HG03521 (cell line): ENCODE data around the gene USP54.
"Not testable (repeated sequence)": the region's sequence is repeated elsewhere in the genome, so short reads cannot be mapped to it uniquely, and the experiment has no call there.

Experiments
- ATAC-seq: cut with Tn5 transposase; IDR thresholded peaks from one replicate; pipeline ENCODE4 v1.9.1; 2021; ENCODE audit warnings: mild to moderate bottlenecking, moderate library complexity; ENCODE audit not compliant: unreplicated experiment

USP54 gene

DNA sequence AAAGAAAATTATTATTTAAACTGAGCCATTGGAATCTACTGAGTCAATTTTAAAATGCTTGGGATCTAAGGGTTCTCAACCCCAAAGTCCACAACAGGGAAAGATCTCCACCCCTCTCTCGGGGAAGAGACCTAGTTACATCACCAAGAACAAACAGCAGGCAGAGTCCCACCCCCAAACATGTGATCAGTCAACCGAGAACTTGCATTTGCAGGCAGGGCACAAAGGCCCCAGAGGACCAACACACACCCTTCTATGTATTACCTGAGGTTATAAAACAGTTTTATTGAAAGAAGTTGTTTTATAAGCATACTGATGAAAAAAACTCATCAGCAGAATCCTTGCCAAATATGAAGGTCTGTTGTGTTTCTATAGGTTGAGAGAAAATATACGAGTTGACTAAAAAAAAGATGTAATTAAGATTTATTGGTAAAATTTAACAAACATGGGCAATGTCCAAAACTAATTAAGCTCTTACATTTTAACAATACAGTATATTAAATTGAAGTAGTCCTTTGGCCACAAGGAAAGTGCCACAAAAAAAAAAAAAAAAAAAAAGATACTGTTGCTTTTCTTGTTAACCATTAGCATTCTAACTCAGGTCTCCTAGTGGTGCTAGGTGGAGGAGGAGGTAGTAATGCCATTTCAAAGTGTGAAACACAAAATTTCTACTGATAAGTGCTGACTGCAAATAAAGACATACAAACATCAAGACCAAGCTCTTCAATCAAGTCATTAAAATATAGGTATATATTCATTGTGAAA is 975 bp upstream of the USP54 start:
- ATAC-seq, result no peak

DNA sequence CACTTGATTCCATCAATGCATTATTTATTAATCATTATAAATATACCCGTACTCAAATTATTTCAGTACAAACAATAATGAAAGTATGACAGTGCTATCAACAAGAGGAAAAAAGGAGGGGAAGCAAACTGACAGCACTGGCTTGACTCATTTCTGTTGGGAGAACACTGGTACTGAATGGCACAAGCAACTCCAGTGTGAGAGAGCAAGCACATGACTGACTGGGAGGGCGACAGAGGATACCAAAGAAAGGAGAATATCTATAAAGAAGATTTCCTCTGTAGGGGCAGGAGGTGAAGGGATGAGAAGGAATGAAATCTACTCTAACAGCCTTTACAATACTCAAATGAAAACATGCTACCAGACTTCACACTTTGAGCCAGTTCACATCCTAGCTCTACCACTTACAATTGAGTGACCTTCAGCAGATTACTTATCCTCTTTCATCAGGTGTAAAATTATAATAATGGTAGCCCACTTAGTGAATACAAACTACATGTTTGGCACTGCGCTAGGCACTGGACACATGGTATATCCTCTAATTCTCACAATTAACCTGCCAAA is 1.5 kb downstream of the USP54 start:
- no peak for ATAC-seq

DNA sequence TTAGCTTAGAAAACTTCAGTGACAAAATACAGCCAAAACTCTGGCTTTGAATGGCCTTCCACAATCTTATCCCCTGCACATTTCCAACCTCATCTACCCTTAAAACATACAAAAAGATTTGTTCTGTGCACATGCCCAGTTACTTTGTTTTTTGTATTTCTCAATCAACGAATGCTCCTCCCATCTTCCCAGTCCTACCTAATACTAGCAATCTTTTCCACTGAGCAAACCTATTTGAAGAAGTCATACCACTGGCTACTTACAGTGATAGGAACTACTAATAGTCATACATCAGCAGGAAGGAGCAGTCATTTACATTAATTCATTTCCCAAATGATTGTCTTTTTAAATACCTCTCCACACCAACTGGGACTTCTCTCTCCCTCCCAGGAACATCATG is 2.5 kb downstream of the USP54 start:
- no peak for ATAC-seq

DNA sequence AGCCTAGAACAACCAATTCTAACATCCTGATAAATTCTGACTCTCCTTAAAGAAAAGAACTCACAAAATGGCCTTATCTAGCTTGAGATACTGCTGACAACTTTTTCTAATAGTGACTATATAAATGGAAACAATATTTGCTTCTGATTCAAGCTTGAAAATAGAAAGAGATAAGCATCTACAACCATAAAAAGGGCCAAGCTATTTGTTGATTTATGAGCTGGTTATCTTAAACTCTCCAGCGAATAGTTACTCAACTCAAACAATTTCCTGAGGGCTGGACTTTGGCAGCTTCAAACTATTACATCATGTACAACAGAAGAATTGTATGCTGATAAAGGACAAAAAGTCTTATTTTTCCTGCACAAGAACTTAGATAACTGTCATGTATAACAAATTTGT is 4.6 kb downstream of the USP54 start:
- no peak for ATAC-seq

DNA sequence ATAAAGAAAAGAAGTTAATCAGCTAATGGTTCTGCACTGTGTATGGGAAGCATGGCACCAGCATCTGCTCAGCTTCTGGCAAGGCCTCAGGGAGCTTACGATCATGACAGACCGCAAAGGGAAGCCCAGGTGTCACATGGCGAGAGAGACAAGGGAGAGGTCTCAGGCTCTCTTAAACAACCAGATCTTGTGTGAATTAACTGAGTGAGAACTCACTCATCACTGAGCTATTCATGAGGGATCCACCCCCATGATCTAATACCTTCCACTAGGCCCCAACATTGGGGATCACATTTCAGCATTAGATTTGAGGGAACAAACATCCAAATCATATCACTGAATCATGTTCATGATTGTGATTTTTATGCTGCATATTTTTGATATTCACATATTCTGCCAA is 5.8 kb downstream of the USP54 start:
- ATAC-seq, result no peak

DNA sequence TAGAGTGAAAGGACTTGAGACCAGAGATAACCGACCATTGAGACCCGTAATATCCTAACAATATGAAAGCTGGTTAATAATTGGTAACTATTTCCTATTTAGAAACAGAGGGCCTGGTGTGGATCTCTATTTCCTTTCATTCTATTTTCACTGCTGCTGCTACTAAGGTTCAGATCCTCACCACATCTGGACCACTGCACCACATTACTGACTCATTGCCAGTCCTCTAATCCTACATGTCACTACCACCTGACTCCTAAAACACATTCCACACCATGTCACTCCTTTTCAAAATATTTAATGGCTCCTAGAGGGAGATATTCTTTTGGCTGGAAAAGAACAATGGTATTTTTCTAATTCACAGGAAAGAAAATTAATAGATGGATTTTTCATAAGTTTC is 6.4 kb downstream of the USP54 start:
- no peak for ATAC-seq

DNA sequence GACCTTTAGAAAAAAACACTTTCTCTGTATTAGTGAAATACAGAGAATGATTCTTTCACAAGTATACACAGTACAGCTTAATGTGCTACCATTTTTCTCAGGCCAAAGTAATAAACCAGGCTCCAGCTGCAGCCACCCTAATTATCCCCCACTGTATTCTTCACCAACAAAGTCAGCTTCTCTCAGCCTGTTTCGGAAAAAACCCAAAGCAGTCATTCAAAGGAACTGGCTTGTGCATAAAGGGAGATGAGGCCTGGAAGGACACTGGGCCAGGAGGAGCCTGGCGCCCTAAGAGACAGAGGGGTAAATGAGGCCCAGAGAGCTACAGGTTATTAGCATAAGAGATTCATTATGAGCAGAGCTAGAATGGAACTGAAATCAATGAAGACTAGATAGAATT is 9.2 kb downstream of the USP54 start:
- no peak for ATAC-seq

DNA sequence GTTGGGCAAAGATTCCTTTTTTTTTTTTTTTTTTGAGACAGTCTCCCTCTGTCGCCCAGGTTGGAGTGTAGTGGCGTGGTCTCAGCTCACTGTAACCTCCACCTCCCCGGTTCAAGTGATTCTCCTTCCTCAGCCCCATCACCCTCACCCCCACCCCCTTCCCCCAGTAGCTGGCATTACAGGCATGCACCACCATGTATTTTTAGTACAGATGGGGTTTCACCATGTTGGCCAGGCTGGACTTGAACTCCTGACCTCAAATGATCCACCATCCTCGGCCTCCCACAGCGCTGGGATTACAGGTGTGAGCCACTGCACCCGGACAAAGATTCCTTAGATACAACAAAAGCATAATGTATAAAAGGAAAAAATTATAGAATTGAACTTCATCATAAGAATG is 12.2 kb downstream of the USP54 start:
- not testable (repeated sequence) for ATAC-seq

DNA sequence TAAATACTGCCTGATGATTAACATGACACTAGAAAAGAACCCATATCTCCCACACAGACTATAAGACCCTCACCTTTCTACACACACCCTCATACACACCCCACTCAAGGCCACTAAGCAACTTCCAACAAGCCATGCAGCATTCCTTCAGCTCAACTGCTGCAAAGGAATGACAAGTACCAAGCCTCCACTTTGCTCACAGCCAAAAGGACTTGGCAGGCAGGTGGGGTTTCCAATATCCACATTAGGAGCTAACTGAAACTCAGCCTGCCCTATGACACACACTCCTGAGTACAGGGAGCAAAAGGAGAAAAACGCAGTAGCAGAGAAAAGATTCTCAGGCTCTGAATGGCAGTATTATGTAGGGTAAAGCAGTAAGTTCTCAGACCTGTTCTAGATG is 13.4 kb downstream of the USP54 start:
- no peak for ATAC-seq

DNA sequence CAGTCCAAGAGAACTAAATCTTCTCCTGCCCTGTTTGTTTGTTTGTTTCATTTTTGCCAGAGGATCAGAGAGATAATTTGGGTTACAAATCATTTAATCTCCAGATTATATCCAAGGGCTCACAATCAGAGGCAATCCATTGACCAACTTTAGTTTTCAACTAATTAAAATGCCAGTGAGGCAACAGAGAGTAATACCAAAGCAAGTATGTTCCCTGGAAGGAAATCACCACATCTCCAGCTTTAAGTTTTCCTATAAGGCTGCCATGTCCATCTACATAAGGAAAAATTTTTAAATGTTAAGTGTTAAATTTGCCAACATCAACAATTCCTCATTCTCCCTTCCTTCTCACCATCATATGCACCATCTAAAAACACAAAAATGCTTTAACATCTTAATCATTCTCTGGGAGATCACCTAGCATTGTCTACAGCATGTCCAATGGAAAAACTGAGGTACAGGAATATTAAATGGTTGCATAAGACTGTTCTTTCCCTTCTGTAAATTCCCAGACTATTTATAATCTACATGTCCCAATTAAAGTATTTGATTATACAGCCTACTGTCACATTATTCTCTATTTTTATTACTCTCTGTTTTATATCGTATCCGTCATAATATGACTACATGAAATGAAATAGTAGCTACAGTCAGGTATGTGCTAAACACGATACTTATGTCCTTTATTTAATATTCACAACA is 14.1 kb downstream of the USP54 start:
- ATAC-seq, result no peak

DNA sequence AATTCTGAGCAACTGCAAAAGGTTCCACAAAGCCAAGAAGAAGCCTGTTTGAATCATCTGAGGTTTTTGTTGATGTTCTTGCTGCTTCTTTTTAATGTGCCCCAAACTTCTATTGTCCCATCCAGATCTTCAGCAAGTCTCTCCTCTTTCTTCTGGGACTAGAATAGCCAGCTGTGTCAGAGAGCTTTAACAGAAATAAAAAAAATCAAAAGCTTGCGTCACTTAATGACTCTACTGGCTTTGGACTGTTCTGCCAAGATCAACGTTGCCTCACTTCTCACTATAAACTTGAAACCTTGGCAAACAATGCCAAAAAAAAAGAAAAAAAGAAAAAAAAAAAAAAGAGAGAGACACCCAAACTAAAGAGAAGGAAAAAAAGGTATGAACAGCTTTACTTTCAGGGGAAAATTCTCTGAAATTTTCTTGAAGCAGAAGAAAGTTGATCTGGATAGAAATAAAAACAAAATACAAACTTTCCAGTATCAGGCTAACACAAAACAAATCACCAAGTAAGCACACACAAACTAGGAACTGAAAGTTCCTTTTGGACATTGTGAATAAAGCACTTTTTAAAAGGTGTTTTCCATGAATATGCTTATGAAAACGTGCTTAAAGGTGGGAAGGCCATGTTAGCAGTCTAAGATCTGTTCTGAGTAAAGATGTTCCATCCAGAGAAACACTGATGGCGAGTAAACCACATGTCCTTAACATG is 14.8 kb downstream of the USP54 start:
- ATAC-seq, result no peak

DNA sequence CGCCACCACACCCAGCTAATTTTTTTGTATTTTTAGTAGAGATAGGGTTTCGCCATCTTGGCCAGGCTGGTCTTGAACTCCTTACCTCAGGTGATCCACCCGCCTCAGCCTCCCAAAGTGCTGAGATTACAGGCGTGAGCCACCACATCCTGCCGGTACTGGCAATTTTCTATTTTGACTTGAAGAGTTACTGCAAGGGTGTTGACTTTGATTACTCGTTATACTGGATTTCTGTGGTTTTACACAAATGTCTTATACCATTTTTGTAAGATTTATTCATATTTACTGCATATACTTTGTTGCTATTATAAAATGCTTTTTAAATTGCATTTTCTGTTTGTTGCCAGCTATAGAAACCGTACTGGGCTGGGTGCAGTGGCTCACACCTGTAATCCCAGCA is 24.1 kb downstream of the USP54 start:
- ATAC-seq, result not testable (repeated sequence)

DNA sequence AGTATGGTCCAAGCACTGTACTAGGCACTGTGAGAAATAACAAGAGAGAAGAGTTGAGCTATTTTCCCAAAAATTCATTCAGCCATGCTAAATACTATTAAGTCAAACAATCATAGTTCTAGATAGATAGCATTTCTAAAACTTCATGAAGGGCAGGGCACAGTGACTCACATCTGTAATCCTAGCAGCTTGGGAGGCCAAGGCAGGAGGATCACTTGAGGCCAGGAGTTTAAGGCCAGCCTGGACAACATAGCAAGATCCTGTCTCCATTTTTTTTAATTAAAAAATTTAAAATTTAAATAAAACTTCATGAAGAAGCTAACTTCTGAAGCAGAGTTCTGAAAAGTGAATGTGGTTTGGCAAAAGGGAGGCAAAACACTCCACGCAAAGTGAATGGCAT is 29.9 kb downstream of the USP54 start:
- no peak for ATAC-seq

DNA sequence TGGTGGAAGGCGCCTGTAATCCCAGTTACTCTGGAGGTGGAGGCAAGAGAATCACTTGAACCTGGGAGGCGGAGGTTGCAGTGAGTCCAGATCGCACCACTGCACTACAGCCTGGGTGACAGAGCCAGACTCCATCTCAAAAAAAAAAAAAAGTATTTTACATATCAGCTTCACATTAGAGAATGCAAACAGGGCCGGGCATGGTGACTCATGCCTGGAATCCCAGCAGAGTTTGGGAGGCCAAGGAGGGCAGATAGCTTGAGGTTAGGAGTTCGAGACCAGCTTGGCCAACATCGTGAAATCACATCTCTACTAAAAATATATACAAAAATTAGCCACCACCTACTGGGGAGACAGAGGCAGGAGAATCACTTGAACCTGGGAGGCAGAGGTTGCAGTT is 31.6 kb downstream of the USP54 start:
- no peak for ATAC-seq

DNA sequence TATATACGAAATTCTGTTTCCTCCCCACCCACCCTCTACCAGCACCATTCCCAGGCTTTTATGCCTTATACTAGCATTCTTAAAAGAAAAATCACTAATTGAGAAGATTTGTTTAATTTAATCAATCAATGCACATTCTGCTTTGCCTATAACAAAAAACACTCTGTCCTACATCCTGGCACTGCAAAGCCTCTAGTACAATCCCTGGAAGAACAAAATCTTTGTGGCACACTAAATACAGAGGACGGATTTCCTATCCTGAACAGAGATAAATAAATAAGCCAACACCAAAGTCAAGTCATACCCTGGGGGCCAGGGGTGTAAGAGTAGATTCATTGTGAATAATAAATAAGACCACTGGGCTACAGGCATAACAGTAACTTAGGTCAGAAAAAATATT is 34.3 kb downstream of the USP54 start:
- ATAC-seq, result no peak

DNA sequence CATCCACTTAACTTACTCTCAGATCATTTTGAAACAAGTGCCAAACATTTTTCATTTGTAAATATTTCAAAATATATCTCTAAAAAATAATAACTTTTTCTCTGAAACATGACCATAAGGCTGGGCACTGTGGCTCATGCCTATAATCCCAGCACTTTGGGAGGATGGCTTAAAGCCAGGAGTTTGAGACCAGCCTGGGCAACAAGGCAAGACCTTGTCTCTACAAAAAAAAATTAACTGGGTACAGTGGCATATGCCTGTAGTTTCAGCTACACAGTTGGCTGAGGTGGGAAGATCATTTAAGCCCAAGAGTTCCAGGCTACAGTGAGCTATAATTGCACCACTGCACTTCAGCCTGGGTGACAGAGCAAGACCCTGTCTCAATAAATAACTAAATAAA is 36.4 kb downstream of the USP54 start:
- ATAC-seq, result no peak

DNA sequence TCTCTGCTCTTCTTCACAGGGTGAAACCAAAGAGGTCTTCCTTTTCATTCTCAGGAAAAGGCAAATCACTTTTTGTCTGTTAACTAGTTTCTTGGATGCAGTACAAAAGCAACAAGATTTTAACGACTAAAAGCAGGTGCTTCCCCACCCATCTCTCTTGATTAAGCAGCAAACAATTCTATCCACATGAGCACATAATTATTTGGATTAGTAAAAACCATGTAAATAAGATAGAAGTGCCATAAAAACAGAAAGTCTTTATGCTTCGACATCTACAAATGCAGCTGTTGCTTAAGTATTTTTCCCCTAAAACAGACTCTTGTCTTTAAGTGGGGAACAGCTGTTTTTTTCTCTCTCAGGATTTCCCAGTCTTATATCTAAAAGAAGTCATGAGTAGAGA is 37.4 kb downstream of the USP54 start:
- no peak for ATAC-seq

DNA sequence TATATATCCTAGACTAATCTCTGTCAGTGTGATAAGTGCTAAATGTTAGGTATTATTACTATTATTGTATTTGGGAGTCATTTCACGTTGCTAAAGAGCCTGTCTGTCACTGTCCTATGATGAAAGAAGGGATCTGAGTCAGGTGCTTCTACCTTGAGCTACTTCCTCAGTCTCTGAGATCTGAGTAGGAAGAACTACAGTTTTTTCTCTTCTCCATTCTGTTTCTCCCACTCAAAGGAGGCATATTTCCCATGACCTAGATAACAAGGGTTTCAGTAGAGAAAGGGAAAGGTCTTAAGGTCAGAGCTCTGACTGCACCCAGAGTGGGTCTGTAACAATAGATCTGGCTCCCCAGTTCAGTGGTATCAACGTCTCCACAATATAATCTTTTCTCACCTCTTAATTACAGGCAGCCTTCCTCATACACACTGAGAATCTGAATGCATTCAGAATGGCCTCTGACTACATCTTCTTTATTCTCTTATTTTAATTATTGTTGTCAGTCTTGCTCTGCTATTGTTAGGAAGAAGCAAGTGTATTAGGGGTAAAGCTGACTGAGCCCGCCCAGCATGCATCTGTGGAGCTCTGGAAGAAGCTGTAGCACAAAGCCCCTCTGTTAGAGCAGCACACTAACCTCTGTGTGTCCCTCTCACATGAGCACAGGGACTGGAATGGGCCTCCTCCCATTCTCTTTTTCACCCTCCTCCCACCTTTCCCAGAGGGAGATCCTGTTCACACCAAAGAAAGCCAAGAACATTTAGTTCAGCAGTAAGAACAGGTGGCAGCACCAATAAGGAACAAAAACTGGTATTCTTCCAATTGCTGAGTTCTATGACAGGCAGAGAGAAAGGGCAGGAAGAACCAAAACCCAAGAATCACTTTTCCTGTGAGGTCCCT is 38.1 kb downstream of the USP54 start:
- no peak for ATAC-seq

DNA sequence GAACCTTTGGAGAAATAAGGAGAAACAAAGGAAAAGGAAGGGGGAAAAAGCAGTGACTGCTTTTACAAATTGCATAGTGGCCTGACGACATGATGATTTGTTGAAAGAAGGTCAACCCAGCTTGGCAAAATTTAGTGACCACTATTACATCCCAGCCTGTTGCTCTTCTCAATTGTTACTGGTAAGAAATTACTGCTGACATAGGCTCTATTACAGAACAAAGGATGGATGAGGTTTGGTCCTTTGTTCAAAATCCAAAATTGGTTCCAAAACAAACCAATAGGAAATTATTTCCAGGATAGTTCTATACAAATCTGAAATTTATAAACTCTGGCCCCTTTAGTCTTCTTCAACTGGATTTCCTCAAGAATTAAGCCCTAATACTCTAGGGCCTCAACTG is 39.6 kb downstream of the USP54 start:
- ATAC-seq, result no peak

DNA sequence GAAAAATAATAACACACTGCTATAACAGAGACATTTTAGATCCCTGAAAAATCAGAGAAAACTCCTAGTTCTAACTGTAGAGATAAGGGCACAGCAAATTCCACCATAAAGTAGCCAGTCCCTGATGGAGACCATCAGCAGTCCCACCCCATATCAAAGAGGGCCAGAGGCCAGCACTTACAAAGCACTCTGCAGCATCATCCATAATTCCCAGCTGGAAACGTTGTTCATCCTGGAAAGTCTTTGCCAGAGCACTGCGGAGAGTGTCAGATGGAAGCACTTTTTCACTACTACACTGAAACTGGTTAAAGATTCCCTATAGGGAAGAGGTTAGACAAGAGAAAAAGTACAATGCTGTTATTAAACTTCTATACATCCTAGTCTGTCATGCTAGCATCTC is 45.8 kb downstream of the USP54 start:
- no peak for ATAC-seq

DNA sequence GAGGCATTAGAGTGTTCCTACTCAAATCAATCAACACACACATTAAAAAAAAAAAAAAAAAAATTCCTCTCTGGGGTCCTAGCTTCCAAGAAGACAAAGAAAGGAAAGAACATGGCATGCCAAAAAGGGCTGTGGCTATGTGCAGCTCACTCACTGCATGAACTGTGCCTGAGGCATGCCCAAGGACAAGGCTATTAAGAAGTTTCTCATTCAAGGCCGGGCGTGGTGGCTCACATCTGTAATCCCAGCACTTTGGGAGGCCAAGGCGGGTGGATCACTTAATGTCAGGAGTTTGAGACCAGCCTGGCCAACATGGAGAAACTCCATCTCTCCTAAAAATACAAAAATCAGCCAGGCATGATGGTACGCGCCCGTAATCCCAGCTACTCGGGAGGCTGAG is 53.4 kb downstream of the USP54 start:
- no peak for ATAC-seq
